H9 (cell line): ENCODE results near the gene LRMDA. TPM values are rescaled to one million over a fixed set of nuclear protein-coding genes. Genes with fewer than 3 reads are reported as not detected.

ENCODE experiments used
- DNase-seq: peaks from one replicate; pipeline ENCODE4 v3.0.0-alpha.2; 2017
- H2AFZ ChIP-seq: one replicate; pipeline ENCODE4 v1.6.1; 2013; ENCODE audit warnings: mild to moderate bottlenecking, low read length, control low read depth, moderate library complexity
- H2AK5ac ChIP-seq: 2 replicates; pipeline ENCODE4 v1.6.1; 2013; ENCODE audit warnings: low read length, control low read depth, mixed read lengths; ENCODE audit not compliant: insufficient read length
- H2BK120ac ChIP-seq: one replicate; pipeline ENCODE4 v1.6.1; 2013; ENCODE audit warnings: low read depth, mild to moderate bottlenecking, low read length, control low read depth, inconsistent platforms; ENCODE audit not compliant: poor library complexity, severe bottlenecking
- H2BK12ac ChIP-seq: 2 replicates; pipeline ENCODE4 v1.6.1; 2013; ENCODE audit warnings: low read length, control low read depth, mixed read lengths, low read depth; ENCODE audit not compliant: insufficient read length
- H2BK15ac ChIP-seq: 2 replicates; pipeline ENCODE4 v1.6.1; 2013; ENCODE audit warnings: low read depth, low read length, control low read depth
- H2BK20ac ChIP-seq: one replicate; pipeline ENCODE4 v1.6.1; 2013; ENCODE audit warnings: low read depth, mild to moderate bottlenecking, low read length, control low read depth, inconsistent platforms; ENCODE audit not compliant: poor library complexity, severe bottlenecking
- H2BK5ac ChIP-seq: 2 replicates; pipeline ENCODE4 v1.6.1; 2013; ENCODE audit warnings: low read length, control low read depth, mixed read lengths; ENCODE audit not compliant: insufficient read length
- H3K14ac ChIP-seq: 2 replicates; pipeline ENCODE4 v1.6.1; 2013; ENCODE audit warnings: low read length, control low read depth; ENCODE audit not compliant: insufficient read depth
- H3K18ac ChIP-seq: 2 replicates; pipeline ENCODE4 v1.6.1; 2013; ENCODE audit warnings: low read depth, mild to moderate bottlenecking, mixed read lengths, low read length, control low read depth; ENCODE audit not compliant: insufficient read length
- H3K23ac ChIP-seq: 2 replicates; pipeline ENCODE4 v1.6.1; 2013; ENCODE audit warnings: low read length, control low read depth, mixed read lengths, low read depth; ENCODE audit not compliant: insufficient read length
- H3K23me2 ChIP-seq: 2 replicates; pipeline ENCODE4 v1.6.1; 2013; ENCODE audit warnings: low read depth, mild to moderate bottlenecking, mixed read lengths, low read length, control low read depth; ENCODE audit not compliant: insufficient read length, poor library complexity, severe bottlenecking
- H3K27ac ChIP-seq: 2 replicates; pipeline ENCODE4 v1.5.1; 2013; ENCODE audit warnings: low read length, control low read depth, mixed read lengths, low read depth; ENCODE audit not compliant: insufficient read length
- H3K27me3 ChIP-seq: 2 replicates; pipeline ENCODE4 v1.6.1; 2013; ENCODE audit warnings: low read length, control low read depth, inconsistent platforms; ENCODE audit not compliant: insufficient read depth
- H3K4ac ChIP-seq: 2 replicates; pipeline ENCODE4 v1.6.1; 2013; ENCODE audit warnings: low read depth, mild to moderate bottlenecking, control low read depth, inconsistent platforms, low read length, moderate library complexity
- H3K4me1 ChIP-seq: 2 replicates; pipeline ENCODE4 v1.6.1; 2013; ENCODE audit warnings: low read length, control low read depth, inconsistent platforms; ENCODE audit not compliant: insufficient read depth
- H3K4me2 ChIP-seq: 2 replicates; pipeline ENCODE4 v1.6.1; 2013; ENCODE audit warnings: low read length, control low read depth, mixed read lengths; ENCODE audit not compliant: insufficient read length, insufficient read depth
- H3K56ac ChIP-seq: 2 replicates; pipeline ENCODE4 v1.6.1; 2013; ENCODE audit warnings: low read depth, mild to moderate bottlenecking, mixed read lengths, low read length, control low read depth; ENCODE audit not compliant: insufficient read length
- H3K79me1 ChIP-seq: 2 replicates; pipeline ENCODE4 v1.6.1; 2013; ENCODE audit warnings: low read depth, mild to moderate bottlenecking, moderate library complexity, low read length, control low read depth, inconsistent platforms; ENCODE audit not compliant: insufficient read depth, poor library complexity, severe bottlenecking
- H3K79me2 ChIP-seq: 2 replicates; pipeline ENCODE4 v1.6.1; 2013; ENCODE audit warnings: low read length, control low read depth, inconsistent platforms; ENCODE audit not compliant: insufficient read depth
- H3K9ac ChIP-seq: 2 replicates; pipeline ENCODE4 v1.6.1; 2013; ENCODE audit warnings: low read length, control low read depth, mixed read lengths; ENCODE audit not compliant: insufficient read length; ENCODE audit errors: extremely low read depth
- H3K9me3 ChIP-seq: one replicate; pipeline ENCODE4 v1.6.1; 2013; ENCODE audit warnings: low read depth, low read length, inconsistent platforms; ENCODE audit not compliant: control insufficient read depth
- H3T11ph ChIP-seq: one replicate; pipeline ENCODE4 v1.6.1; 2013; ENCODE audit warnings: mild to moderate bottlenecking, low read length, control low read depth, inconsistent platforms
- H4K20me1 ChIP-seq: one replicate; pipeline ENCODE4 v1.6.1; 2013; ENCODE audit not compliant: control insufficient read depth, insufficient read length, insufficient read depth
- H4K5ac ChIP-seq: 2 replicates; pipeline ENCODE4 v1.6.1; 2013; ENCODE audit warnings: low read depth, mild to moderate bottlenecking, mixed read lengths, low read length, control low read depth; ENCODE audit not compliant: insufficient read length
- H4K8ac ChIP-seq: replicated peaks from 2 replicates; pipeline ENCODE4 v1.6.1; 2013; ENCODE audit warnings: low read length, control low read depth, mixed read lengths, low read depth; ENCODE audit not compliant: insufficient read length
- H4K91ac ChIP-seq: 2 replicates; pipeline ENCODE4 v1.6.1; 2013; ENCODE audit warnings: low read depth, mild to moderate bottlenecking, moderate library complexity, mixed read lengths, low read length, control low read depth; ENCODE audit not compliant: insufficient read length
- H3K27ac Mint-ChIP-seq, 3 experiments: 2 replicates in 2 of 3; 3 replicates in 1 of 3; pipeline ENCODE4 v1.8.0; 2020 to 2021; ENCODE audit warnings: mixed read lengths in 3 of 3, mild to moderate bottlenecking in 1 of 3, moderate library complexity in 1 of 3
- H3K27me3 Mint-ChIP-seq: 2 replicates; pipeline ENCODE4 v1.8.0; 2021; ENCODE audit warnings: low read depth, mild to moderate bottlenecking, moderate library complexity, mixed read lengths
- H3K36me3 Mint-ChIP-seq, 3 experiments: 2 replicates in 2 of 3; 3 replicates in 1 of 3; pipeline ENCODE4 v1.8.0; 2020 to 2021; ENCODE audit warnings: low read depth in 3 of 3, mixed read lengths in 3 of 3; ENCODE audit not compliant: insufficient read depth in 1 of 3
- H3K4me1 Mint-ChIP-seq, 2 experiments: 2 replicates each; pipeline ENCODE4 v1.8.0; 2020; ENCODE audit warnings: mixed read lengths in 2 of 2
- H3K4me3 Mint-ChIP-seq, 2 experiments: 2 replicates in 1 of 2; 3 replicates in 1 of 2; pipeline ENCODE4 v1.8.0; 2020 to 2021; ENCODE audit warnings: mild to moderate bottlenecking in 2 of 2, mixed read lengths in 2 of 2, moderate library complexity in 1 of 2
- H3K9me3 Mint-ChIP-seq, 2 experiments: 2 replicates in 1 of 2; 3 replicates in 1 of 2; pipeline ENCODE4 v1.8.0; 2020; ENCODE audit warnings: mild to moderate bottlenecking in 2 of 2, mixed read lengths in 2 of 2, moderate library complexity in 1 of 2
- CTCF ChIP-seq: fragments of 200-600 bp; sonication (generic); conservative IDR thresholded peaks from 3 replicates; pipeline ENCODE4 v1.8.0; 2021; ENCODE audit warnings: antibody characterized with exemption, mild to moderate bottlenecking
- WGBS: extraction: QIAGEN DNeasy Blood & Tissue Kit; methylation state at CpG from one replicate; pipeline ENCODE4 v1.1.7; 2013; ENCODE audit warnings: missing lambda C conversion rate, low lambda C conversion rate, mixed read lengths; ENCODE audit not compliant: insufficient read length; ENCODE audit errors: extremely low coverage; 5-methylcytosine and 5-hydroxymethylcytosine counted together
- total RNA-seq: library from RNA; stranded (reverse); gene quantifications from 2 replicates; pipeline ENCODE4 v1.2.1, GENCODE V29; 2021

LRMDA gene
- total RNA-seq, 1 experiment from 2014 or later = 1.8 TPM

- Histone ChIP-seq H4K5ac (no peak overlapping the region), H2BK20ac (no peak overlapping the region)
- H3K36me3 Mint-ChIP-seq = no peaks in the 10 kb centered on the region
Observed at GRCh38 chr10:75658496-75658895, 227.1 kb downstream of the LRMDA start.

More at GRCh38 chr10:75658496-75658895, 227.1 kb downstream of the LRMDA start:
- H4K20me1 ChIP-seq = no peaks in the 10 kb centered on the region
- H3T11ph ChIP-seq = no peak overlapping the region
- H2BK5ac ChIP-seq = no peak overlapping the region
- H3K4me3 Mint-ChIP-seq = no peak overlapping the region
- H3K14ac ChIP-seq = no peak overlapping the region
- WGBS = no CpG with 5 or more reads among the region's 1 CpG
- 0 out of 4 replicates have a peak, but pooled peaks cover 0 to 2% of the 10 kb centered on the region in 2 experiments for H3K4me1 Mint-ChIP-seq
- no peak overlapping the region for H2AK5ac ChIP-seq
- peaks cover 22% of the 10 kb centered on the region for H3K27me3 Mint-ChIP-seq
- H3K9me3 Mint-ChIP-seq = no peaks in the 10 kb centered on the region
- H3K27ac Mint-ChIP-seq = no peak overlapping the region
- H2BK120ac ChIP-seq = no peak overlapping the region
- no peaks in the 10 kb centered on the region for H3K79me2 ChIP-seq
- H2BK15ac ChIP-seq = no peak overlapping the region
- H4K8ac ChIP-seq = no peak overlapping the region
- H2AFZ ChIP-seq = no peak overlapping the region
- no peak for TF ChIP-seq CTCF
- no peak overlapping the region for H4K91ac ChIP-seq
- H3K9me3 ChIP-seq = no peaks in the 10 kb centered on the region
- H3K4me1 ChIP-seq = no peaks in the 10 kb centered on the region
- H3K56ac ChIP-seq = no peak overlapping the region
- H3K23me2 ChIP-seq = no peaks in the 10 kb centered on the region
- no peak overlapping the region for H3K9ac ChIP-seq
- H3K4ac ChIP-seq = no peak overlapping the region
- no peak for DNase-seq
- H3K23ac ChIP-seq = no peak overlapping the region
- no peak overlapping the region for H2BK12ac ChIP-seq
- H3K79me1 ChIP-seq = no peaks in the 10 kb centered on the region
- no peak overlapping the region for H3K27ac ChIP-seq
- no peaks in the 10 kb centered on the region for H3K27me3 ChIP-seq
- no peak overlapping the region for H3K4me2 ChIP-seq
- H3K18ac ChIP-seq = no peak overlapping the region
